ENCODE data around the gene RGL2. TPM values are rescaled to one million over a fixed set of nuclear protein-coding genes. Genes with fewer than 3 reads are reported as not detected.

RGL2 gene
- total and polyA plus RNA-seq, 10 of the 15 experiments (the other 5 are each of a cell fraction or from before 2014, with no cell fraction given), result 0.84 to 21.2 (median 6.8) TPM

DNA sequence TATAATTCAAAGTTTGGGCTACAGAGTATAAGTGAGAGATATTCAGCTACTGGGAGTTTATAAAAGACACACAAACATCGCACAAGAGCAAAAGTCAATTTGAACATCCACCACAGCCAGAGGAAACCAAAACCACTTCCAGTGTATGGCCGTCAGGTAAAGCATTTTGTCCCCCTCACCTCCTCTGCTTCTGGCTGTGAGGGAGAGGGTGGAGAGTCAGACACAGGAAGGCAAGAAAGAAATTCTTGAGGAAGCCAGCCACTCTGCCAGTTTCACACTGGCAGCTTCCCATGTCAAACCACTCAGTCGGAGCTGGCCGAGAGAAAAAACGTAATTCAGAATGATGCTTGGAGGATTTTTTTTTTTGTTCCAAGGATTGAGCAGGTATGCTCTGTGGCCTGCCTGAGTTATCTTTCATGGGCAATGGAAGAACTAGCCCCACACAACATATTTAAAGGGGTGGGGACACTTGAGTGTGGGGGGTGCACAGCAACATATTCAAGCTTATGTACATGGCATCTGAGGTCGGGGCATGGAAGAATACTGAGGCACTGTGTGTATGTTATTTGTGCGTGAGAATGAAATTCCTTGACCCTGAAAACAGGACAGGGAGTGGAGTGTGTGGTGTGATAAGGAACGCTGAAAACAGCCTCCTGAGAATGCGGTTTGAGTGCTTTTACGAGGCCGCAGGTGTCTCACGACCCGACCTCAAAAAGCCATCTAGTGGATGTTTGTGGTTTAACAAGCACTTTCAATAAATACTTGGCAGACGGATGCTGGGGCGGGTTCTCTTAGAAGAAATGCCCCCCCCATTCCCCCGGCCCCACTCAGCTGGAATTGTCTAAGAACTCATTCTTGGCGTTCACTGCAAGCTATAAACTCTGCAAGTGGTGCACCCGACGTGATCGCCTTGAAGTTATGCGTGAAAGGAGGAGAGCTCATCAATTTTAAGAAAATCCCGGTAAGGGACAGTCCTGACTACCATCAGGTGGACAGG lies 46.3 kb upstream of the RGL2 start (continued):
- TF ChIP-seq, protein P1, sequence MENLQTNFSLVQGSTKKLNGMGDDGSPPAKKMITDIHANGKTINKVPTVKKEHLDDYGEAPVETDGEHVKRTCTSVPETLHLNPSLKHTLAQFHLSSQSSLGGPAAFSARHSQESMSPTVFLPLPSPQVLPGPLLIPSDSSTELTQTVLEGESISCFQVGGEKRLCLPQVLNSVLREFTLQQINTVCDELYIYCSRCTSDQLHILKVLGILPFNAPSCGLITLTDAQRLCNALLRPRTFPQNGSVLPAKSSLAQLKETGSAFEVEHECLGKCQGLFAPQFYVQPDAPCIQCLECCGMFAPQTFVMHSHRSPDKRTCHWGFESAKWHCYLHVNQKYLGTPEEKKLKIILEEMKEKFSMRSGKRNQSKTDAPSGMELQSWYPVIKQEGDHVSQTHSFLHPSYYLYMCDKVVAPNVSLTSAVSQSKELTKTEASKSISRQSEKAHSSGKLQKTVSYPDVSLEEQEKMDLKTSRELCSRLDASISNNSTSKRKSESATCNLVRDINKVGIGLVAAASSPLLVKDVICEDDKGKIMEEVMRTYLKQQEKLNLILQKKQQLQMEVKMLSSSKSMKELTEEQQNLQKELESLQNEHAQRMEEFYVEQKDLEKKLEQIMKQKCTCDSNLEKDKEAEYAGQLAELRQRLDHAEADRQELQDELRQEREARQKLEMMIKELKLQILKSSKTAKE (IDR thresholded peaks at IDR 0.05; ENCODE audit: low read depth, poor library complexity, severe bottlenecking), result peak; percentile 83
- TF ChIP-seq, protein P2, sequence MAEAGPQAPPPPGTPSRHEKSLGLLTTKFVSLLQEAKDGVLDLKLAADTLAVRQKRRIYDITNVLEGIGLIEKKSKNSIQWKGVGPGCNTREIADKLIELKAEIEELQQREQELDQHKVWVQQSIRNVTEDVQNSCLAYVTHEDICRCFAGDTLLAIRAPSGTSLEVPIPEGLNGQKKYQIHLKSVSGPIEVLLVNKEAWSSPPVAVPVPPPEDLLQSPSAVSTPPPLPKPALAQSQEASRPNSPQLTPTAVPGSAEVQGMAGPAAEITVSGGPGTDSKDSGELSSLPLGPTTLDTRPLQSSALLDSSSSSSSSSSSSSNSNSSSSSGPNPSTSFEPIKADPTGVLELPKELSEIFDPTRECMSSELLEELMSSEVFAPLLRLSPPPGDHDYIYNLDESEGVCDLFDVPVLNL (IDR thresholded peaks at IDR 0.05; ENCODE audit: low read depth, low read length), result no peak
- TF ChIP-seq, protein P3, sequence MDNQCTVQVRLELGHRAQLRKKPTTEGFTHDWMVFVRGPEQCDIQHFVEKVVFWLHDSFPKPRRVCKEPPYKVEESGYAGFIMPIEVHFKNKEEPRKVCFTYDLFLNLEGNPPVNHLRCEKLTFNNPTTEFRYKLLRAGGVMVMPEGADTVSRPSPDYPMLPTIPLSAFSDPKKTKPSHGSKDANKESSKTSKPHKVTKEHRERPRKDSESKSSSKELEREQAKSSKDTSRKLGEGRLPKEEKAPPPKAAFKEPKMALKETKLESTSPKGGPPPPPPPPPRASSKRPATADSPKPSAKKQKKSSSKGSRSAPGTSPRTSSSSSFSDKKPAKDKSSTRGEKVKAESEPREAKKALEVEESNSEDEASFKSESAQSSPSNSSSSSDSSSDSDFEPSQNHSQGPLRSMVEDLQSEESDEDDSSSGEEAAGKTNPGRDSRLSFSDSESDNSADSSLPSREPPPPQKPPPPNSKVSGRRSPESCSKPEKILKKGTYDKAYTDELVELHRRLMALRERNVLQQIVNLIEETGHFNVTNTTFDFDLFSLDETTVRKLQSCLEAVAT (IDR thresholded peaks at IDR 0.05), result peak; percentile 89
- TF ChIP-seq TCF3 (IDR thresholded peaks at IDR 0.05; ENCODE audit: borderline replicate concordance, insufficient read depth, low read depth, low read length) (0 out of 2 replicates have a peak, but pooled peaks have one; percentile 39), CBFB (IDR thresholded peaks at IDR 0.05; ENCODE audit: low read depth) (peak; percentile 91; the same call in 1 of the 2 replicates), IKZF2 (IDR thresholded peaks at IDR 0.05) (peak; percentile 72 to 77; a peak in 3 of 4 replicates), RUNX3 (IDR thresholded peaks at IDR 0.05; ENCODE audit: low read length) (peak; percentile 97), YY1 (IDR thresholded peaks at IDR 0.05; ENCODE audit: low read depth, low read length) (0 out of 2 replicates have a peak, but pooled peaks have one; percentile 25), WRNIP1 (IDR thresholded peaks at IDR 0.05; ENCODE audit: borderline replicate concordance, low read depth, low read length) (0 out of 2 replicates have a peak, but pooled peaks have one; percentile 61), POU2F2 (IDR thresholded peaks at IDR 0.05; ENCODE audit: borderline replicate concordance, low read depth, low read length) (0 out of 3 replicates have a peak, but pooled peaks have one; percentile 27), IKZF1 (conservative IDR thresholded peaks at IDR 0.05) (peak; percentile 37; the same call in 1 of the 2 replicates), MTA2 (IDR thresholded peaks at IDR 0.05; ENCODE audit: low read depth) (0 out of 2 replicates have a peak, but pooled peaks have one; percentile 14), HDAC2 (IDR thresholded peaks at IDR 0.05) (no peak), TCF7 (IDR thresholded peaks at IDR 0.05; ENCODE audit: borderline replicate concordance) (no peak), ATF7 (IDR thresholded peaks at IDR 0.05; ENCODE audit: low read depth) (0 out of 2 replicates have a peak, but pooled peaks have one; percentile 25), TCF12 (IDR thresholded peaks at IDR 0.05; ENCODE audit: low read depth, low read length) (peak; percentile 53; the same call in 1 of the 2 replicates), CREB1 (IDR thresholded peaks at IDR 0.05; ENCODE audit: low read depth) (0 out of 2 replicates have a peak, but pooled peaks have one; percentile 28), SMC3 (IDR thresholded peaks at IDR 0.05; ENCODE audit: borderline replicate concordance, low read length) (peak; percentile 47; the same call in 1 of the 2 replicates)
- TF ChIP-seq, protein P4, sequence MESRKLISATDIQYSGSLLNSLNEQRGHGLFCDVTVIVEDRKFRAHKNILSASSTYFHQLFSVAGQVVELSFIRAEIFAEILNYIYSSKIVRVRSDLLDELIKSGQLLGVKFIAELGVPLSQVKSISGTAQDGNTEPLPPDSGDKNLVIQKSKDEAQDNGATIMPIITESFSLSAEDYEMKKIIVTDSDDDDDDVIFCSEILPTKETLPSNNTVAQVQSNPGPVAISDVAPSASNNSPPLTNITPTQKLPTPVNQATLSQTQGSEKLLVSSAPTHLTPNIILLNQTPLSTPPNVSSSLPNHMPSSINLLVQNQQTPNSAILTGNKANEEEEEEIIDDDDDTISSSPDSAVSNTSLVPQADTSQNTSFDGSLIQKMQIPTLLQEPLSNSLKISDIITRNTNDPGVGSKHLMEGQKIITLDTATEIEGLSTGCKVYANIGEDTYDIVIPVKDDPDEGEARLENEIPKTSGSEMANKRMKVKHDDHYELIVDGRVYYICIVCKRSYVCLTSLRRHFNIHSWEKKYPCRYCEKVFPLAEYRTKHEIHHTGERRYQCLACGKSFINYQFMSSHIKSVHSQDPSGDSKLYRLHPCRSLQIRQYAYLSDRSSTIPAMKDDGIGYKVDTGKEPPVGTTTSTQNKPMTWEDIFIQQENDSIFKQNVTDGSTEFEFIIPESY (IDR thresholded peaks at IDR 0.05), result no peak
- TF ChIP-seq, protein P5, sequence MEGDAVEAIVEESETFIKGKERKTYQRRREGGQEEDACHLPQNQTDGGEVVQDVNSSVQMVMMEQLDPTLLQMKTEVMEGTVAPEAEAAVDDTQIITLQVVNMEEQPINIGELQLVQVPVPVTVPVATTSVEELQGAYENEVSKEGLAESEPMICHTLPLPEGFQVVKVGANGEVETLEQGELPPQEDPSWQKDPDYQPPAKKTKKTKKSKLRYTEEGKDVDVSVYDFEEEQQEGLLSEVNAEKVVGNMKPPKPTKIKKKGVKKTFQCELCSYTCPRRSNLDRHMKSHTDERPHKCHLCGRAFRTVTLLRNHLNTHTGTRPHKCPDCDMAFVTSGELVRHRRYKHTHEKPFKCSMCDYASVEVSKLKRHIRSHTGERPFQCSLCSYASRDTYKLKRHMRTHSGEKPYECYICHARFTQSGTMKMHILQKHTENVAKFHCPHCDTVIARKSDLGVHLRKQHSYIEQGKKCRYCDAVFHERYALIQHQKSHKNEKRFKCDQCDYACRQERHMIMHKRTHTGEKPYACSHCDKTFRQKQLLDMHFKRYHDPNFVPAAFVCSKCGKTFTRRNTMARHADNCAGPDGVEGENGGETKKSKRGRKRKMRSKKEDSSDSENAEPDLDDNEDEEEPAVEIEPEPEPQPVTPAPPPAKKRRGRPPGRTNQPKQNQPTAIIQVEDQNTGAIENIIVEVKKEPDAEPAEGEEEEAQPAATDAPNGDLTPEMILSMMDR (IDR thresholded peaks at IDR 0.05 in 2 of 3, conservative IDR thresholded peaks at IDR 0.05 in 1 of 3; ENCODE audit: control insufficient read depth in 2 of 3, extremely low read depth in 1 of 3, insufficient read depth in 1 of 3, low read depth in 3 of 3, low read length in 3 of 3), result peak; percentile 48 to 60 (median 55); a peak in 5 of 6 replicates
